ENCODE measurements around the gene MTERF1. TPM values are rescaled to one million over a fixed set of nuclear protein-coding genes. Genes with fewer than 3 reads are reported as not detected.

MTERF1 gene
- total and polyA plus RNA-seq, 2 of the 13 experiments (the other 11 are each of a cell fraction or from before 2014, with no cell fraction given) = 5.5 to 19.3 TPM

- H3K27me3 ChIP-seq (ENCODE audit: control insufficient read depth in 1 of 2, insufficient read depth in 2 of 2, low read length in 2 of 2) = peaks cover 0 to 5% of the 10 kb centered on the region in 2 experiments; a peak in 1 of 5 replicates
- no TSS peak for BruUV-seq (replicated peaks)
- no peak overlapping the region for H3K27ac ChIP-seq (ENCODE audit: extremely low read length, insufficient read depth, low read length)
- WGBS (ENCODE audit: low lambda C conversion rate) = 83% methylated on average over 3 of the region's 3 CpGs
- H3K9me3 ChIP-seq (ENCODE audit: low read length) = no peaks in the 10 kb centered on the region
- peaks cover 15% of the 10 kb centered on the region for H3K4me1 ChIP-seq (ENCODE audit: insufficient read depth, low read length)
- ChIA-PET POLR2A (no interaction called here), CTCF (ENCODE audit: low intra/inter-chr PET ratio, low total read pairs) (no interaction called here)
- ATAC-seq (no peak), FAIRE-seq (no peak), DNase-seq (ENCODE audit: low spot score) (no peak)
- no peak overlapping the region for H3K4me3 ChIP-seq (replicated peaks in 1 of 3; ENCODE audit: insufficient read depth in 1 of 3, low read depth in 2 of 3, low read length in 3 of 3)
- H3K36me3 ChIP-seq (replicated peaks in 1 of 2; ENCODE audit: control insufficient read depth in 1 of 2, insufficient read depth in 2 of 2, low read length in 2 of 2) = peaks cover 0 to 3% of the 10 kb centered on the region in 2 experiments; a peak in 4 of 5 replicates
- no peak overlapping the region for H2AFZ ChIP-seq (ENCODE audit: low read length)
- intact Hi-C loops (cut with micrococcal nuclease; ENCODE audit: unreplicated experiment) = no loop called here
- TF ChIP-seq HNF4G (IDR thresholded peaks at IDR 0.05; ENCODE audit: borderline replicate concordance, low read depth, low read length) (no peak), HNF4G (CRISPR knock-in tag; IDR thresholded peaks at IDR 0.05; ENCODE audit: borderline replicate concordance, low read depth) (no peak), ZNF580 (CRISPR knock-in tag; IDR thresholded peaks at IDR 0.05; ENCODE audit: borderline replicate concordance, low read depth) (no peak), CEBPB (IDR thresholded peaks at IDR 0.05; ENCODE audit: borderline replicate concordance, low read depth, low read length) (peak; percentile 62; the same call in 1 of the 2 replicates), MNT (IDR thresholded peaks at IDR 0.05) (peak; percentile 44), TEF (CRISPR knock-in tag; IDR thresholded peaks at IDR 0.05) (peak; percentile 35; the same call in 1 of the 2 replicates)
- no peak overlapping the region for H3K4me2 ChIP-seq (ENCODE audit: low read depth, low read length)
- H4K20me1 ChIP-seq (ENCODE audit: insufficient read depth, low read length) = no peaks in the 10 kb centered on the region
- in situ Hi-C loops (cut with HindIII; ENCODE audit: extremely low pct_ligation_motif_present, low pct_unique_long_range_greater_than_20kb) = no loop called here
- peaks cover 28% of the 10 kb centered on the region for H3K79me2 ChIP-seq (ENCODE audit: insufficient read depth, low read length)
- no peak overlapping the region for H3K9ac ChIP-seq (ENCODE audit: insufficient read depth, low read depth, low read length)
Measured at GRCh38 chr7:91875851-91876250, 4.7 kb downstream of the MTERF1 start.

- BruUV-seq (replicated peaks) = no TSS peak
- ChIA-PET POLR2A (no interaction called here), CTCF (ENCODE audit: low intra/inter-chr PET ratio, low total read pairs) (no interaction called here)
- Histone ChIP-seq H2AFZ (ENCODE audit: low read length) (no peak overlapping the region), H3K9ac (ENCODE audit: insufficient read depth, low read depth, low read length) (no peak overlapping the region), H3K9me3 (ENCODE audit: low read length) (no peaks in the 10 kb centered on the region), H3K27ac (ENCODE audit: extremely low read length, insufficient read depth, low read length) (no peak overlapping the region), H3K27me3 (ENCODE audit: control insufficient read depth in 1 of 2, insufficient read depth in 2 of 2, low read length in 2 of 2) (no peaks in the 10 kb centered on the region), H3K79me2 (ENCODE audit: insufficient read depth, low read length) (peaks cover 10% of the 10 kb centered on the region), H3K4me1 (ENCODE audit: insufficient read depth, low read length) (no peaks in the 10 kb centered on the region), H3K4me3 (replicated peaks in 1 of 3; ENCODE audit: insufficient read depth in 1 of 3, low read depth in 2 of 3, low read length in 3 of 3) (no peak overlapping the region), H3K4me2 (ENCODE audit: low read depth, low read length) (no peak overlapping the region), H3K36me3 (replicated peaks in 1 of 2; ENCODE audit: control insufficient read depth in 1 of 2, insufficient read depth in 2 of 2, low read length in 2 of 2) (peaks cover 0 to 3% of the 10 kb centered on the region in 2 experiments; a peak in 4 of 5 replicates), H4K20me1 (ENCODE audit: insufficient read depth, low read length) (no peaks in the 10 kb centered on the region)
- no peak for FAIRE-seq
- no peak for DNase-seq (ENCODE audit: low spot score)
- ATAC-seq = no peak
- in situ Hi-C loops (cut with HindIII; ENCODE audit: extremely low pct_ligation_motif_present, low pct_unique_long_range_greater_than_20kb) (no loop called here), intact Hi-C loops (cut with micrococcal nuclease; ENCODE audit: unreplicated experiment) (no loop called here)
- no peak for TF ChIP-seq FOXP1 (IDR thresholded peaks at IDR 0.05)
- TF ChIP-seq FOXP1 (CRISPR knock-in tag; IDR thresholded peaks at IDR 0.05) = no peak
- peak; percentile 45 to 69; a peak in 3 of 4 replicates for TF ChIP-seq MAFK (conservative IDR thresholded peaks at IDR 0.05 in 1 of 2, IDR thresholded peaks at IDR 0.05 in 1 of 2; ENCODE audit: low read length in 2 of 2)
- TF ChIP-seq PRDM15 (CRISPR knock-in tag; IDR thresholded peaks at IDR 0.05) = no peak
- TF ChIP-seq NFYC (CRISPR knock-in tag; IDR thresholded peaks at IDR 0.05) = no peak
- no peak for TF ChIP-seq ZFP37 (CRISPR knock-in tag; IDR thresholded peaks at IDR 0.05; ENCODE audit: borderline replicate concordance)
- TF ChIP-seq MAFF (IDR thresholded peaks at IDR 0.05; ENCODE audit: low read depth, low read length) = peak; percentile 58; the same call in 1 of the 2 replicates
- no peak for TF ChIP-seq ZFP82 (CRISPR knock-in tag; IDR thresholded peaks at IDR 0.05; ENCODE audit: borderline replicate concordance)
Measured at GRCh38 chr7:91872928-91873327, 7.6 kb downstream of the MTERF1 start.
